Left ventricle myocardium inferior (tissue), 1 donor: ENCODE measurements around the gene NHP2. TPM values are rescaled to one million over a fixed set of nuclear protein-coding genes. Genes with fewer than 3 reads are reported as not detected.

Experiments used
- DNase-seq: peaks from one replicate; pipeline ENCODE4 v3.0.0-alpha.2; 2020
- H3K27ac ChIP-seq: fragments of 200-600 bp; replicated peaks from 2 replicates; pipeline ENCODE4 v1.8.0; 2021
- H3K27me3 ChIP-seq: fragments of 200-600 bp; 2 replicates; pipeline ENCODE4 v1.8.0; 2021; ENCODE audit warnings: low read depth
- H3K36me3 ChIP-seq: fragments of 200-600 bp; 2 replicates; pipeline ENCODE4 v1.8.0; 2021
- H3K4me1 ChIP-seq: fragments of 200-600 bp; 2 replicates; pipeline ENCODE4 v1.8.0; 2021
- H3K4me3 ChIP-seq: fragments of 200-600 bp; 2 replicates; pipeline ENCODE4 v1.8.0; 2021; ENCODE audit warnings: mild to moderate bottlenecking, moderate library complexity
- H3K9me3 ChIP-seq: fragments of 200-600 bp; replicated peaks from 2 replicates; pipeline ENCODE4 v1.8.0; 2021
- CTCF ChIP-seq: fragments of 200-600 bp; IDR thresholded peaks from 2 replicates; pipeline ENCODE4 v1.8.0; 2021; ENCODE audit warnings: antibody characterized with exemption, mild to moderate bottlenecking, borderline replicate concordance
- intact Hi-C: fragments of 100-400 bp; cut with micrococcal nuclease; formaldehyde crosslinking; loops from one replicate; pipeline ENCODE4 v1.11.0; 2022
- total RNA-seq: library from RNA; stranded (reverse); fragmentation: NEBNext Ultra II Directional; extraction: Animal tissue kit (Norgen Biotek cat#: 25700); gene quantifications from one replicate; pipeline ENCODE4 v1.2.1, GENCODE V29; 2021
- donor health status: DM: no; HTN: yes; CAD: no; lungs with severe emphysema.

NHP2 gene
- total RNA-seq, 1 donor from 2014 or later = 78.1 TPM

- intact Hi-C loops = no loop called here
- no peak for DNase-seq
- Histone ChIP-seq H3K36me3 (no peaks in the 10 kb centered on the region), H3K4me3 (peak overlapping the region; percentile 72), H3K4me1 (peaks cover 67% of the 10 kb centered on the region), H3K27ac (peak overlapping the region; percentile 90), H3K27me3 (peaks cover 54% of the 10 kb centered on the region), H3K9me3 (no peaks in the 10 kb centered on the region)
- TF ChIP-seq CTCF = no peak
Observed at GRCh38 chr5:178117923-178118701, 35.6 kb downstream of the NHP2 start.

- peak overlapping the region; percentile 72 for H3K4me3 ChIP-seq
- DNase-seq = no peak
- intact Hi-C loops = no loop called here
Observed at GRCh38 chr5:178116143-178116885, 37.4 kb downstream of the NHP2 start.

GRCh38 chr5:178115814-178116142, 37.9 kb downstream of the NHP2 start:
- peaks cover 6% of the 10 kb centered on the region for H3K9me3 ChIP-seq
- no peaks in the 10 kb centered on the region for H3K36me3 ChIP-seq
- no peak for DNase-seq
- peaks cover 49% of the 10 kb centered on the region for H3K4me1 ChIP-seq
- peak overlapping the region; percentile 72 for H3K4me3 ChIP-seq
- intact Hi-C loops = no loop called here
- peak overlapping the region; percentile 90 for H3K27ac ChIP-seq
- peaks cover 74% of the 10 kb centered on the region for H3K27me3 ChIP-seq
- TF ChIP-seq CTCF = no peak

More at GRCh38 chr5:178116143-178116885, 37.4 kb downstream of the NHP2 start:
- Histone ChIP-seq H3K36me3 (no peaks in the 10 kb centered on the region), H3K27me3 (peaks cover 69% of the 10 kb centered on the region), H3K9me3 (peaks cover 6% of the 10 kb centered on the region), H3K27ac (peak overlapping the region; percentile 90), H3K4me1 (peaks cover 54% of the 10 kb centered on the region)
- no peak for TF ChIP-seq CTCF

GRCh38 chr5:178115136-178115813, 38.4 kb downstream of the NHP2 start:
- Histone ChIP-seq H3K9me3 (peaks cover 6% of the 10 kb centered on the region), H3K4me3 (peak overlapping the region; percentile 72), H3K27me3 (peaks cover 78% of the 10 kb centered on the region), H3K27ac (peak overlapping the region; percentile 90), H3K36me3 (no peaks in the 10 kb centered on the region), H3K4me1 (peaks cover 49% of the 10 kb centered on the region)
- no peak for DNase-seq
- intact Hi-C loops = no loop called here
- TF ChIP-seq CTCF = no peak

GRCh38 chr5:178114325-178115135, 39.2 kb downstream of the NHP2 start:
- peak overlapping the region; percentile 72 for H3K4me3 ChIP-seq
- H3K27me3 ChIP-seq = peaks cover 78% of the 10 kb centered on the region
- H3K9me3 ChIP-seq = peaks cover 6% of the 10 kb centered on the region
- no peaks in the 10 kb centered on the region for H3K36me3 ChIP-seq
- intact Hi-C loops = no loop called here
- peak overlapping the region; percentile 90 for H3K27ac ChIP-seq
- H3K4me1 ChIP-seq = peaks cover 49% of the 10 kb centered on the region
- TF ChIP-seq CTCF = no peak
- DNase-seq = no peak
